Left ventricle myocardium inferior (tissue), 1 donor: ENCODE measurements around the gene EIF3M. TPM values are rescaled to one million over a fixed set of nuclear protein-coding genes. Genes with fewer than 3 reads are reported as not detected.

ENCODE experiments used
- DNase-seq: peaks from one replicate; pipeline ENCODE4 v3.0.0-alpha.2; 2020
- H3K27ac ChIP-seq: fragments of 200-600 bp; replicated peaks from 2 replicates; pipeline ENCODE4 v1.8.0; 2021
- H3K27me3 ChIP-seq: fragments of 200-600 bp; 2 replicates; pipeline ENCODE4 v1.8.0; 2021; ENCODE audit warnings: low read depth
- H3K36me3 ChIP-seq: fragments of 200-600 bp; 2 replicates; pipeline ENCODE4 v1.8.0; 2021
- H3K4me1 ChIP-seq: fragments of 200-600 bp; 2 replicates; pipeline ENCODE4 v1.8.0; 2021
- H3K4me3 ChIP-seq: fragments of 200-600 bp; 2 replicates; pipeline ENCODE4 v1.8.0; 2021; ENCODE audit warnings: mild to moderate bottlenecking, moderate library complexity
- H3K9me3 ChIP-seq: fragments of 200-600 bp; replicated peaks from 2 replicates; pipeline ENCODE4 v1.8.0; 2021
- CTCF ChIP-seq: fragments of 200-600 bp; IDR thresholded peaks from 2 replicates; pipeline ENCODE4 v1.8.0; 2021; ENCODE audit warnings: antibody characterized with exemption, mild to moderate bottlenecking, borderline replicate concordance
- intact Hi-C: fragments of 100-400 bp; cut with micrococcal nuclease; formaldehyde crosslinking; loops from one replicate; pipeline ENCODE4 v1.11.0; 2022
- total RNA-seq: library from RNA; stranded (reverse); fragmentation: NEBNext Ultra II Directional; extraction: Animal tissue kit (Norgen Biotek cat#: 25700); gene quantifications from one replicate; pipeline ENCODE4 v1.2.1, GENCODE V29; 2021
- donor health status: DM: no; HTN: yes; CAD: no; lungs with severe emphysema.

EIF3M gene
- total RNA-seq, 1 donor from 2014 or later = 153 TPM

GRCh38 chr11:32610797-32611352 is 27.2 kb downstream of the EIF3M start:
- TF ChIP-seq CTCF = no peak
- no peak overlapping the region for H3K27ac ChIP-seq
- H3K9me3 ChIP-seq = no peaks in the 10 kb centered on the region
- no peaks in the 10 kb centered on the region for H3K4me1 ChIP-seq
- DNase-seq = no peak
- no peak overlapping the region for H3K4me3 ChIP-seq
- H3K27me3 ChIP-seq = no peaks in the 10 kb centered on the region
- H3K36me3 ChIP-seq = no peaks in the 10 kb centered on the region
- intact Hi-C loops = no loop called here

GRCh38 chr11:32613500-32614151 is 30.0 kb downstream of the EIF3M start:
- Histone ChIP-seq H3K9me3 (no peaks in the 10 kb centered on the region), H3K4me1 (peaks cover 7% of the 10 kb centered on the region), H3K4me3 (no peak overlapping the region), H3K27ac (no peak overlapping the region), H3K27me3 (no peaks in the 10 kb centered on the region), H3K36me3 (no peaks in the 10 kb centered on the region)
- DNase-seq = no peak
- no peak for TF ChIP-seq CTCF
- intact Hi-C loops = no loop called here

- no peaks in the 10 kb centered on the region for H3K36me3 ChIP-seq
- intact Hi-C loops = no loop called here
- H3K4me1 ChIP-seq = peaks cover 7% of the 10 kb centered on the region
- H3K27me3 ChIP-seq = no peaks in the 10 kb centered on the region
- no peak overlapping the region for H3K4me3 ChIP-seq
- no peak for DNase-seq
- H3K27ac ChIP-seq = no peak overlapping the region
- TF ChIP-seq CTCF = peak; percentile 44
- no peaks in the 10 kb centered on the region for H3K9me3 ChIP-seq
Measured at GRCh38 chr11:32615422-32615821, 31.8 kb downstream of the EIF3M start.

- Histone ChIP-seq H3K4me1 (peaks cover 7% of the 10 kb centered on the region), H3K27ac (no peak overlapping the region), H3K36me3 (no peaks in the 10 kb centered on the region), H3K9me3 (peaks cover 12% of the 10 kb centered on the region), H3K27me3 (no peaks in the 10 kb centered on the region), H3K4me3 (no peak overlapping the region)
- intact Hi-C loops = no loop called here
- DNase-seq = no peak
- no peak for TF ChIP-seq CTCF
Measured at GRCh38 chr11:32616903-32617302, 33.3 kb downstream of the EIF3M start.

- TF ChIP-seq CTCF = no peak
- H3K36me3 ChIP-seq = no peaks in the 10 kb centered on the region
- no peak overlapping the region for H3K27ac ChIP-seq
- H3K4me1 ChIP-seq = no peaks in the 10 kb centered on the region
- intact Hi-C loops = no loop called here
- peaks cover 6% of the 10 kb centered on the region for H3K9me3 ChIP-seq
- H3K4me3 ChIP-seq = no peak overlapping the region
- no peaks in the 10 kb centered on the region for H3K27me3 ChIP-seq
- no peak for DNase-seq
Measured at GRCh38 chr11:32630844-32631243, 47.2 kb downstream of the EIF3M start.
